PC-9 (cell line): ENCODE results near the gene BMF. TPM values are rescaled to one million over a fixed set of nuclear protein-coding genes. Genes with fewer than 3 reads are reported as not detected.

Experiments
- BruUV-seq: library from RNA; stranded (reverse); fragments of 400-500 nt; replicated peaks from 2 replicates; lab custom pipeline; 2021; lab: Mats Ljungman, UMichigan
- CTCF ChIA-PET: fragments of 300-600 bp; sonication (Branson Sonifier 250); formaldehyde crosslinking; loops from one replicate; lab custom pipeline; 2022; ENCODE audit warnings: antibody characterized with exemption; lab: Charles Lee
- POLR2A ChIA-PET: fragments of 300-600 bp; sonication (Branson Sonifier 250); formaldehyde crosslinking; loops from one replicate; lab custom pipeline; 2022; ENCODE audit warnings: antibody characterized with exemption; ENCODE audit not compliant: unreplicated experiment; lab: Charles Lee
- DNase-seq, 2 experiments: peaks; one replicate each; pipeline versions ENCODE4 v3.0.0 to v3.0.0-alpha.2; 2015 to 2022; ENCODE audit warnings: mixed read lengths in 1 of 2
- H2AFZ ChIP-seq: fragments of 200-600 bp; sonication (generic); 2 replicates; pipeline ENCODE4 v1.8.1; 2017; ENCODE audit warnings: antibody characterized with exemption
- H3F3A ChIP-seq: fragments of 200-600 bp; sonication (generic); 2 replicates; pipeline ENCODE4 v1.8.1; 2017; ENCODE audit warnings: antibody characterized with exemption, mild to moderate bottlenecking, low read depth; ENCODE audit not compliant: insufficient read depth
- H3K27ac ChIP-seq: fragments of 200-600 bp; sonication (generic); 2 replicates; pipeline ENCODE4 v1.6.1; 2016; ENCODE audit warnings: mixed run types
- H3K27me3 ChIP-seq: fragments of 200-600 bp; sonication (generic); 2 replicates; pipeline ENCODE4 v1.6.1; 2016; ENCODE audit warnings: low read depth, mixed run types; ENCODE audit not compliant: insufficient read depth
- H3K36me3 ChIP-seq: fragments of 200-600 bp; sonication (generic); 2 replicates; pipeline ENCODE4 v1.6.1; 2016; ENCODE audit warnings: low read depth, mixed run types
- H3K4me1 ChIP-seq: fragments of 200-600 bp; sonication (generic); replicated peaks from 2 replicates; pipeline ENCODE4 v1.6.1; 2016; ENCODE audit warnings: mixed run types; ENCODE audit not compliant: insufficient read depth
- H3K4me2 ChIP-seq: fragments of 200-600 bp; sonication (generic); 2 replicates; pipeline ENCODE4 v1.6.1; 2017; ENCODE audit warnings: mixed run types
- H3K4me3 ChIP-seq: fragments of 200-600 bp; sonication (generic); 2 replicates; pipeline ENCODE4 v1.6.1; 2016; ENCODE audit warnings: mixed run types
- H3K79me2 ChIP-seq: fragments of 200-600 bp; sonication (generic); 2 replicates; pipeline ENCODE4 v1.6.1; 2017; ENCODE audit warnings: low read depth, mixed run types
- H3K9me2 ChIP-seq: fragments of 200-600 bp; sonication (generic); 2 replicates; pipeline ENCODE4 v1.8.1; 2017; ENCODE audit warnings: mild to moderate bottlenecking; ENCODE audit not compliant: insufficient read depth
- H3K9me3 ChIP-seq: fragments of 200-600 bp; sonication (generic); 2 replicates; pipeline ENCODE4 v1.8.1; 2016; ENCODE audit warnings: low read depth; ENCODE audit not compliant: insufficient read depth
- H4K20me1 ChIP-seq: fragments of 200-600 bp; sonication (generic); 2 replicates; pipeline ENCODE4 v1.8.1; 2017; ENCODE audit not compliant: insufficient read depth
- EZH2 ChIP-seq: fragments of 200-600 bp; sonication (generic); IDR thresholded peaks from 2 replicates; pipeline ENCODE4 v1.8.0; 2017; ENCODE audit warnings: antibody characterized with exemption, low read depth
- intact Hi-C: fragments of 100-400 bp; cut with micrococcal nuclease; formaldehyde crosslinking; loops from one replicate; pipeline ENCODE4 v1.10.0; 2022; ENCODE audit not compliant: unreplicated experiment
- total RNA-seq: library from RNA; stranded (reverse); gene quantifications from 2 replicates; pipeline ENCODE4 v1.2.3, GENCODE V29; 2021
- TF ChIP-seq, protein P1 (sequence below): fragments of 200-600 bp; sonication (generic); conservative IDR thresholded peaks from 2 replicates; pipeline ENCODE4 v1.6.1; 2017; ENCODE audit warnings: mixed run types, antibody characterized with exemption, mild to moderate bottlenecking, moderate library complexity

BMF gene
- total RNA-seq, 1 experiment from 2014 or later = 11.0 TPM

DNA sequence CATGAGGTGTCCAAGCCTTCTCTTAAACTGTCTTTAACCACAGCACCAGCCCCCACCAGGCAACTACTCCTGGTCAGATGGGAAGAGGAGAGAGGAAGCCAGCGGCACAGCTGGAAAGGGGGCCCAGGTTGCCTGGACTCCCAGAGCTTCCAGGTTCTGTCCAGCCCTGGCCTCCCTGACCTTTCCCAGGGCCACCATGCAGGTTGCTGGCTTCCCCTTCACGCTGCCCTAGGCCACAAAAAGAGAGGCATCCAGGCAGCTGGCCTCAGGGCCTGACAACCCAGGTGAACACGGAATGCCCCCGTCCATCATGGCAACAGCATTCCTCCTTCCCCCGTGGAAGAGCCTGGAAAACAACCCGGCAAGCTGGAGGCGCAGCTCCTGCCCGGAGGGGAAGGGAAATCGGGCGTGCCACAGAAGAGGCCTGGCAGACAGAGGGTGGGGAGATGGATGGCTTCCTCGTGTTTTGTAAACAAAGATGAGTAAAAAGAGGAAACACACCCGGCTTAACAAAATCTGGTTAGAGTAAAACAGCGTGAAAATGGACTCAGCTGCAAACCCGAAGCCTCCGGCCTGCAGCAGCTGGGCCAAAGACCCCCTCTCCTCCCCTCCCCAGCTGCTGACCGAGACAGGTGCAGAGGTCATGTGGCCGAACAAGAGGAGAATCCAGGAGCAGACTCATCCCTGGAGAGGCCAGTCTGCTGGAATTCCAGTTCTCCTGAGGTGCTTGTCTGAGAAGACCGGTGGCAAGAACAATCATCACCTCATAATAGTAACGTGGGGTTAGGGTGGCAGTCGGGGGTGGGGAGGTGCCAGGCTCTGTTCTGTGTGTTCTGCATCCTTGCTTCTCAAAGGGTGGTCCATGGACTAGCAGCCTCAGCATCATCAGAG is 15.5 kb downstream of the BMF start:
- ChIA-PET CTCF (no interaction called here), POLR2A (interaction anchor here (0.5 kb wide), 1 partner anchor 43 kb away, joined by 5 read pairs; no protein-coding TSS in a partner anchor)
- H3K27ac ChIP-seq = no peak overlapping the region

DNA sequence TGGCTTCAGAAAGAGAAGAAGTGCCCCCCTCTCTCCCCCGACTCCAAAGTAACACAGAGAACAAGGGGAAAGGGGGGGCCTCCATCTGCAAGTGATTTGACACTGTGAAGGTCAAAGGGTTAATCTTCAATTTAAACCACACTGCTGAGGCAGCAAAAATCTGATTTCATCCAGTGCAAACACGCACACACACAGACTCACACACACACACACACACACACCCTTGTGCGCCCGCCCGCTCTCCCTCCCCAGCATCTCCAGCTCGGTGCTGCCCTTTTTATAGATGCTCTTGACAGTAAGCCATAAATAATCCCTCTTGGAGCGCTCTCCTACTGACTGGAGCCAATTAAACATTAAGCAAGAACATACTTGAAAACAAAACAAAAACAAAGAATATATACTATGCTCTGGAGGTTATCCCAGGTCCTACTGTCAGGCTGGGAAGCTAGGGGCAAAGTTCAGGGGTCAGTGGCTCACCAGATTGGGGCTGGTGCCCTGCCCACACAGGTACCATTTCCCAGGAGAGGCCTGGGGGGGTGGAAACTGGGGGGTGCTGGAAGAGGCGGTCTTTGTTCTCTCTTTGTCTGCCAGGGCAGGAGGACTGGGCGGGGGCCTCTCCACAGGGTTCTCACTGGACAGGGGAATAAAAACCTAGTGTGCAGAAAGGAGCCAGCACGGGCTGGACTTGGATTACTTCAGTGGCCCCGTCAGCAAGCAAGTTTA is 16.3 kb downstream of the BMF start:
- H3K9me2 ChIP-seq = no peaks in the 10 kb centered on the region
- no peaks in the 10 kb centered on the region for H3K36me3 ChIP-seq
- no peaks in the 10 kb centered on the region for H3K9me3 ChIP-seq
- no peak overlapping the region for H2AFZ ChIP-seq
- peaks cover 54% of the 10 kb centered on the region for H3K4me1 ChIP-seq
- no peaks in the 10 kb centered on the region for H3K79me2 ChIP-seq
- peaks cover 22% of the 10 kb centered on the region; the same call in 1 of the 2 replicates for H3F3A ChIP-seq
- BruUV-seq = no TSS peak
- CTCF ChIA-PET = no interaction called here
- peak overlapping the region; percentile 54 for H3K4me2 ChIP-seq
- H4K20me1 ChIP-seq = no peaks in the 10 kb centered on the region
- H3K27me3 ChIP-seq = no peaks in the 10 kb centered on the region
- no peak overlapping the region for H3K4me3 ChIP-seq
- no peak overlapping the region for H3K27ac ChIP-seq
- TF ChIP-seq EZH2 = no peak
- TF ChIP-seq, protein P1, sequence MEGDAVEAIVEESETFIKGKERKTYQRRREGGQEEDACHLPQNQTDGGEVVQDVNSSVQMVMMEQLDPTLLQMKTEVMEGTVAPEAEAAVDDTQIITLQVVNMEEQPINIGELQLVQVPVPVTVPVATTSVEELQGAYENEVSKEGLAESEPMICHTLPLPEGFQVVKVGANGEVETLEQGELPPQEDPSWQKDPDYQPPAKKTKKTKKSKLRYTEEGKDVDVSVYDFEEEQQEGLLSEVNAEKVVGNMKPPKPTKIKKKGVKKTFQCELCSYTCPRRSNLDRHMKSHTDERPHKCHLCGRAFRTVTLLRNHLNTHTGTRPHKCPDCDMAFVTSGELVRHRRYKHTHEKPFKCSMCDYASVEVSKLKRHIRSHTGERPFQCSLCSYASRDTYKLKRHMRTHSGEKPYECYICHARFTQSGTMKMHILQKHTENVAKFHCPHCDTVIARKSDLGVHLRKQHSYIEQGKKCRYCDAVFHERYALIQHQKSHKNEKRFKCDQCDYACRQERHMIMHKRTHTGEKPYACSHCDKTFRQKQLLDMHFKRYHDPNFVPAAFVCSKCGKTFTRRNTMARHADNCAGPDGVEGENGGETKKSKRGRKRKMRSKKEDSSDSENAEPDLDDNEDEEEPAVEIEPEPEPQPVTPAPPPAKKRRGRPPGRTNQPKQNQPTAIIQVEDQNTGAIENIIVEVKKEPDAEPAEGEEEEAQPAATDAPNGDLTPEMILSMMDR = no peak
- intact Hi-C loops = no loop called here
- POLR2A ChIA-PET = interaction anchor here (0.5 kb wide), 1 partner anchor 43 kb away, joined by 5 read pairs; no protein-coding TSS in a partner anchor
- no peak for DNase-seq

More for the DNA sequence above, 15.5 kb downstream of the BMF start:
- Histone ChIP-seq H3K4me2 (peak overlapping the region; percentile 54), H2AFZ (no peak overlapping the region), H4K20me1 (no peaks in the 10 kb centered on the region), H3K27me3 (no peaks in the 10 kb centered on the region), H3F3A (peaks cover 22% of the 10 kb centered on the region; the same call in 1 of the 2 replicates), H3K4me1 (peaks cover 53% of the 10 kb centered on the region), H3K4me3 (no peak overlapping the region), H3K79me2 (no peaks in the 10 kb centered on the region), H3K9me2 (no peaks in the 10 kb centered on the region), H3K9me3 (no peaks in the 10 kb centered on the region), H3K36me3 (no peaks in the 10 kb centered on the region)
- intact Hi-C loops = no loop called here
- BruUV-seq = no TSS peak
- TF ChIP-seq, protein P1 = no peak
- TF ChIP-seq EZH2 = no peak
- DNase-seq = peak; percentile 68 to 74

DNA sequence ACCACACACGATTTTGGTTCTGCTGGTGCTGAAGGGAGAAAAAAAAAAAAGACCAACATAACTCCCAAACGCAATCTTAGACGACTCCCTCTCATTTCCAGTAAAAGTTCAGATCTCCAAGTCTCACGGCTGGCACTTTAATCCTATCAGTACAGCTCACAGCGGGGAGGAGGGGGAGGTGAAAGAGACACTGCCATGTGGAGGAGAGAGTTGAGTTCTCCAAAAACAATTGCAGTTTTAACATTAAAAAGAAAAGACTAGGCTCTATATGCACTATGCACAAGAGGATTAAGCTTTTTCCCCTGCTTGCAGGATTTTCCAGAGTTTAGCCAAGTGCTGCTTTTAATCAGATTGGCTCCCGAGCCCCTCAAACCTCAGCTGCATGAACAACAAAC is 16.8 kb downstream of the BMF start:
- no peak overlapping the region for H3K4me3 ChIP-seq
- H3K4me2 ChIP-seq = no peak overlapping the region
- ChIA-PET CTCF (no interaction called here), POLR2A (no interaction called here)
- no peaks in the 10 kb centered on the region for H3K36me3 ChIP-seq
- no peaks in the 10 kb centered on the region for H3K9me3 ChIP-seq
- TF ChIP-seq, protein P1 = no peak
- no peak for TF ChIP-seq EZH2
- H3K79me2 ChIP-seq = no peaks in the 10 kb centered on the region
- H3F3A ChIP-seq = peaks cover 22% of the 10 kb centered on the region; the same call in 1 of the 2 replicates
- no peaks in the 10 kb centered on the region for H3K9me2 ChIP-seq
- DNase-seq = no peak
- peaks cover 57% of the 10 kb centered on the region for H3K4me1 ChIP-seq
- no peak overlapping the region for H2AFZ ChIP-seq
- BruUV-seq = no TSS peak
- intact Hi-C loops = no loop called here
- no peaks in the 10 kb centered on the region for H3K27me3 ChIP-seq
- no peaks in the 10 kb centered on the region for H4K20me1 ChIP-seq
- H3K27ac ChIP-seq = no peak overlapping the region
